ENCODE measurements around the gene PLEKHG3. TPM values are rescaled to one million over a fixed set of nuclear protein-coding genes. Genes with fewer than 3 reads are reported as not detected.
A peak's percentile ranks its signal among the peaks of the same experiment; 100 is the strongest.

PLEKHG3 gene
- total and polyA plus RNA-seq, 12 donors = 2.7 to 11.7 (median 8.9) TPM

DNA sequence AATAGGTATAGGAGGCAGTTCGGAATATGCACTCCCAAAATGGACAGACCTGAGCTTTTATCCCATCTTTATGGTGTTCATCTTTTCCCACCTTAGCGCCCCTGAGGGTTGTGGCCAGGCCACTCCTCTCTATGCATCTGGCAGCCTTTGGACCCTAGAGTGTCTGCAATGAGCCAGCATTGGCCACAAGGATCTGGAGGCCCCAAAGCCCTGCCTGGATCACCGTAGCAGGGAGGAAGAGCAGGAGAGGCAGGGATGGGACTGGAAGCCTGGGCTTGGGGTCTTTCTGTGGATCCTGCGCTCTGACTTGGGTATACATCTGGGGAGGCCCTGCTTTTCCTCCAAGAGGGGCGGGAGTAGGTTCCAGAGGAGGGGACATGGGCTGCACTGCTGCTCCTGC lies 52.5 kb downstream of the PLEKHG3 start:
- DNase-seq = no peak
- Histone ChIP-seq H3K27ac (no peak overlapping the region), H3K4me3 (no peak overlapping the region), H3K9me3 (replicated peaks in 1 of 3) (no peaks in the 10 kb centered on the region), H3K36me3 (replicated peaks in 1 of 2) (no peaks in the 10 kb centered on the region), H3K4me1 (replicated peaks in 1 of 2) (peaks cover 1 to 7% of the 10 kb centered on the region in 2 donors), H3K27me3 (no peaks in the 10 kb centered on the region)
- TF ChIP-seq CTCF (IDR thresholded peaks at IDR 0.05) (no peak), POLR2A (IDR thresholded peaks at IDR 0.05) (no peak)
- intact Hi-C loops (cut with DNase I) = no loop called here
- WGBS, 4 donors = 88 to 95% (median 93%) methylated on average over 4 to 5 of the region's 5 CpGs

DNA sequence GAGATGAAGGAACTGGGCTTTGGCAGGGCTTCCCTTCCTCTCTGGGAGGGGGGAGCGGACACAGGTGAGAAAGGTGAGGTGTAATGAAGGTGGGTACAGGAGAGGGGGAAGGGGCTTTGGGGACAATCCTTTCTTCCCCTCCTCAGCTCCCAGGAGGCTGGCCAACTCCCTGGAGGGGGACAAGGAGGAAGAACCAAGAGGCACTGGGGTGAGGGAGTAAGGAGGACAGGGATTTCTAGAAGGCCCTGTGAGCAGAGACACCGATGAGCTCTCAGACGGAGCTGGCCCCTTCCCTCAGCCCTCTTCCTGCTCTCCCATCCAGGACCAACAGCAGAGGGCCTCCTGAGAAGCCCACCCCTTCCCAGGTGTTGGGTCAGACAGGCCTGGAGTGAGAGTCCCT lies 53.4 kb downstream of the PLEKHG3 start:
- DNase-seq = no peak
- peaks cover 10 to 16% of the 10 kb centered on the region in 2 donors for H3K4me1 ChIP-seq (replicated peaks in 1 of 2)
- intact Hi-C loops (cut with DNase I) = no loop called here

GRCh38 chr14:64758025-64758521 lies 53.8 kb downstream of the PLEKHG3 start:
- H3K27me3 ChIP-seq = no peaks in the 10 kb centered on the region
- peak overlapping the region in 2 of 5 donors; percentile 44 to 64 for H3K27ac ChIP-seq
- H3K9me3 ChIP-seq (replicated peaks in 1 of 3) = no peaks in the 10 kb centered on the region
- DNase-seq = no peak
- no peak for TF ChIP-seq POLR2A (IDR thresholded peaks at IDR 0.05)
- no peak for TF ChIP-seq CTCF (IDR thresholded peaks at IDR 0.05)
- intact Hi-C loops (cut with DNase I) = no loop called here
- H3K4me3 ChIP-seq = no peak overlapping the region
- peaks cover 10 to 20% of the 10 kb centered on the region in 2 donors for H3K4me1 ChIP-seq (replicated peaks in 1 of 2)
- H3K36me3 ChIP-seq (replicated peaks in 1 of 2) = no peaks in the 10 kb centered on the region
- WGBS, 4 donors = 68 to 74% (median 72%) methylated on average over 3 of the region's 3 CpGs

More for the DNA sequence above, 53.4 kb downstream of the PLEKHG3 start:
- Histone ChIP-seq H3K27ac (peak overlapping the region in 2 of 5 donors; percentile 44 to 64), H3K4me3 (no peak overlapping the region), H3K36me3 (replicated peaks in 1 of 2) (no peaks in the 10 kb centered on the region), H3K27me3 (no peaks in the 10 kb centered on the region), H3K9me3 (replicated peaks in 1 of 3) (no peaks in the 10 kb centered on the region)
- TF ChIP-seq CTCF (IDR thresholded peaks at IDR 0.05) (no peak), POLR2A (IDR thresholded peaks at IDR 0.05) (no peak)
- WGBS, 4 donors = 80 to 89% (median 85%) methylated on average over 3 of the region's 3 CpGs

GRCh38 chr14:64758691-64759554 lies 54.7 kb downstream of the PLEKHG3 start:
- H3K4me1 ChIP-seq (replicated peaks in 1 of 2) = peaks cover 10 to 26% of the 10 kb centered on the region in 2 donors
- no peaks in the 10 kb centered on the region for H3K36me3 ChIP-seq (replicated peaks in 1 of 2)
- 44 to 70% (median 54%) methylated on average over 4 to 7 of the region's 7 CpGs for WGBS, 4 donors
- no peak for DNase-seq
- intact Hi-C loops (cut with DNase I) = no loop called here
- no peaks in the 10 kb centered on the region for H3K27me3 ChIP-seq
- no peak overlapping the region for H3K4me3 ChIP-seq
- no peaks in the 10 kb centered on the region for H3K9me3 ChIP-seq (replicated peaks in 1 of 3)
- no peak for TF ChIP-seq POLR2A (IDR thresholded peaks at IDR 0.05)
- no peak for TF ChIP-seq CTCF (IDR thresholded peaks at IDR 0.05)
- H3K27ac ChIP-seq = peak overlapping the region in 2 of 5 donors; percentile 57 to 64
